RWPE2 (cell line): ENCODE results near the gene BEND7.

Source experiments
- ATAC-seq: fragments of 200-7000 bp; cut with Tn5 transposase; 3 replicates; pipeline ENCODE4 v1.9.1; 2021; ENCODE audit warnings: low read depth
- DNase-seq: peaks from one replicate; pipeline ENCODE4 v3.0.0-alpha.2; 2020; ENCODE audit warnings: low spot score
- H3K27ac ChIP-seq: fragments of 450-650 bp; 2 replicates; pipeline ENCODE4 v1.5.1; 2017; ENCODE audit warnings: mild to moderate bottlenecking; ENCODE audit not compliant: poor library complexity, severe bottlenecking
- H3K27me3 ChIP-seq: fragments of 250-450 bp; sonication (Bioruptor Pico); 2 replicates; pipeline ENCODE4 v1.5.1; 2021; ENCODE audit warnings: mild to moderate bottlenecking, moderate library complexity; ENCODE audit not compliant: insufficient read depth, poor library complexity, severe bottlenecking
- H3K36me3 ChIP-seq: fragments of 250-450 bp; sonication (Bioruptor Pico); 2 replicates; pipeline ENCODE4 v1.5.1; 2020; ENCODE audit warnings: low read depth, mild to moderate bottlenecking, moderate library complexity
- H3K4me1 ChIP-seq: fragments of 250-450 bp; sonication (Bioruptor Pico); 2 replicates; pipeline ENCODE4 v1.5.1; 2021; ENCODE audit warnings: mild to moderate bottlenecking, moderate library complexity; ENCODE audit not compliant: insufficient read depth, poor library complexity, severe bottlenecking
- H3K4me3 ChIP-seq: fragments of 250-450 bp; sonication (Bioruptor Pico); 2 replicates; pipeline ENCODE4 v1.5.1; 2021; ENCODE audit warnings: mild to moderate bottlenecking, moderate library complexity; ENCODE audit not compliant: severe bottlenecking
- H3K9me3 ChIP-seq: fragments of 250-450 bp; sonication (Bioruptor Pico); 2 replicates; pipeline ENCODE4 v1.5.1; 2021; ENCODE audit warnings: mild to moderate bottlenecking, moderate library complexity; ENCODE audit not compliant: severe bottlenecking
- CTCF ChIP-seq: fragments of 450-650 bp; IDR thresholded peaks from one replicate; pipeline ENCODE4 v1.5.1; 2017; ENCODE audit warnings: mild to moderate bottlenecking, moderate library complexity; ENCODE audit not compliant: poor library complexity, severe bottlenecking

BEND7 gene

GRCh38 chr10:13396369-13396768, 132.4 kb downstream of the BEND7 start:
- no peaks in the 10 kb centered on the region for H3K4me1 ChIP-seq
- no peaks in the 10 kb centered on the region for H3K9me3 ChIP-seq
- no peak overlapping the region for H3K27ac ChIP-seq
- no peak for TF ChIP-seq CTCF
- H3K36me3 ChIP-seq = no peaks in the 10 kb centered on the region
- H3K27me3 ChIP-seq = no peaks in the 10 kb centered on the region
- no peak overlapping the region for H3K4me3 ChIP-seq
- ATAC-seq (no peak), DNase-seq (no peak)

GRCh38 chr10:13395540-13395939, 133.3 kb downstream of the BEND7 start:
- no peak for DNase-seq
- no peak for ATAC-seq
- Histone ChIP-seq H3K4me1 (no peaks in the 10 kb centered on the region), H3K27me3 (no peaks in the 10 kb centered on the region), H3K4me3 (no peak overlapping the region), H3K27ac (no peak overlapping the region), H3K36me3 (no peaks in the 10 kb centered on the region), H3K9me3 (no peaks in the 10 kb centered on the region)
- no peak for TF ChIP-seq CTCF

GRCh38 chr10:13393640-13394039, 135.2 kb downstream of the BEND7 start:
- ATAC-seq (no peak), DNase-seq (no peak)
- no peak overlapping the region for H3K4me3 ChIP-seq
- no peaks in the 10 kb centered on the region for H3K9me3 ChIP-seq
- H3K27ac ChIP-seq = no peak overlapping the region
- no peaks in the 10 kb centered on the region for H3K4me1 ChIP-seq
- no peak for TF ChIP-seq CTCF
- no peaks in the 10 kb centered on the region for H3K36me3 ChIP-seq
- H3K27me3 ChIP-seq = no peaks in the 10 kb centered on the region

GRCh38 chr10:13392701-13393100, 136.1 kb downstream of the BEND7 start:
- no peak for TF ChIP-seq CTCF

More at GRCh38 chr10:13392701-13393100, 136.1 kb downstream of the BEND7 start:
- no peaks in the 10 kb centered on the region for H3K36me3 ChIP-seq
- H3K4me3 ChIP-seq = no peak overlapping the region
- ATAC-seq (no peak), DNase-seq (no peak)
- H3K9me3 ChIP-seq = no peaks in the 10 kb centered on the region
- H3K4me1 ChIP-seq = no peaks in the 10 kb centered on the region
- no peak overlapping the region for H3K27ac ChIP-seq
- no peaks in the 10 kb centered on the region for H3K27me3 ChIP-seq
